Nephron progenitor cell (in vitro differentiated cells): ENCODE results near the gene ANAPC16.

Experiments used
- DNase-seq: peaks from one replicate; pipeline ENCODE4 v3.0.0; 2021
- H3K27ac Mint-ChIP-seq: 2 replicates; pipeline ENCODE4 v1.8.0; 2021; ENCODE audit warnings: mild to moderate bottlenecking, moderate library complexity, mixed read lengths
- H3K27me3 Mint-ChIP-seq: 2 replicates; pipeline ENCODE4 v1.8.0; 2021; ENCODE audit warnings: mild to moderate bottlenecking, low read depth, mixed read lengths; ENCODE audit not compliant: poor library complexity
- H3K36me3 Mint-ChIP-seq: 2 replicates; pipeline ENCODE4 v1.8.0; 2021; ENCODE audit warnings: low read depth, mixed read lengths
- H3K4me1 Mint-ChIP-seq: 2 replicates; pipeline ENCODE4 v1.8.0; 2021; ENCODE audit warnings: mixed read lengths
- H3K4me3 Mint-ChIP-seq: 2 replicates; pipeline ENCODE4 v1.8.0; 2021; ENCODE audit warnings: mild to moderate bottlenecking, moderate library complexity, mixed read lengths
- H3K9me3 Mint-ChIP-seq: 2 replicates; pipeline ENCODE4 v1.8.0; 2021; ENCODE audit warnings: mild to moderate bottlenecking, moderate library complexity, mixed read lengths
- TF ChIP-seq, protein P1 (sequence below): fragments of 200-600 bp; sonication (generic); IDR thresholded peaks from 2 replicates; pipeline ENCODE4 v1.5.0; 2021; ENCODE audit warnings: antibody characterized with exemption

Gene ANAPC16

DNA sequence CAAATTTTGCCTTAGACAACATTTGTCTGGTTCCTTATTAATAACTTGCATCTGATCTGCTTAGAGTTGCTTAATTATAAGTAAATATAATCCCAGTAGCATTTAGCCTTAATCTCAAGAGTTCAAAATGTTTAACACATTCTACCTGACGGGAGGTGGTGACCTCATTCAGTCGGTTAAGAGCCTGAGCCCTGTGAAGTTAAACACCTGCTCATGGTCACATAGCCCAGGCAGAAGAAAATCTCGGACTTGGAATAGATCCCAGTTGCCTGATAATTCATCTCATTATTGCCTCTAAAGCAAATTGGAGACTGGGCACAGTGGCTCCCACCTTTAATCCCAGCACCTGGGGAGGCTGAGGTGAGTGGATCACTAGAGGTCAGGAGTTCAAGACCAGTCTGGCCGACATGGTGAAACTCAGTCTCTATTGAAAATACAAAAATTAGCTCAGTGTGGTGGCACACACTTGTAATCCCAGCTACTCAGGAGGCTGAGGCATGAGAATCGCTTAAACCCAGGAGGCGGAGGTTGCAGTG is 18.8 kb downstream of the ANAPC16 start:
- peaks cover 14% of the 10 kb centered on the region for H3K4me1 Mint-ChIP-seq
- no peak overlapping the region for H3K4me3 Mint-ChIP-seq
- DNase-seq: no peak
- H3K27me3 Mint-ChIP-seq: peaks cover 5% of the 10 kb centered on the region
- H3K27ac Mint-ChIP-seq: no peak overlapping the region
- H3K9me3 Mint-ChIP-seq: no peaks in the 10 kb centered on the region
- H3K36me3 Mint-ChIP-seq: peaks cover 57% of the 10 kb centered on the region
- TF ChIP-seq, protein P1, sequence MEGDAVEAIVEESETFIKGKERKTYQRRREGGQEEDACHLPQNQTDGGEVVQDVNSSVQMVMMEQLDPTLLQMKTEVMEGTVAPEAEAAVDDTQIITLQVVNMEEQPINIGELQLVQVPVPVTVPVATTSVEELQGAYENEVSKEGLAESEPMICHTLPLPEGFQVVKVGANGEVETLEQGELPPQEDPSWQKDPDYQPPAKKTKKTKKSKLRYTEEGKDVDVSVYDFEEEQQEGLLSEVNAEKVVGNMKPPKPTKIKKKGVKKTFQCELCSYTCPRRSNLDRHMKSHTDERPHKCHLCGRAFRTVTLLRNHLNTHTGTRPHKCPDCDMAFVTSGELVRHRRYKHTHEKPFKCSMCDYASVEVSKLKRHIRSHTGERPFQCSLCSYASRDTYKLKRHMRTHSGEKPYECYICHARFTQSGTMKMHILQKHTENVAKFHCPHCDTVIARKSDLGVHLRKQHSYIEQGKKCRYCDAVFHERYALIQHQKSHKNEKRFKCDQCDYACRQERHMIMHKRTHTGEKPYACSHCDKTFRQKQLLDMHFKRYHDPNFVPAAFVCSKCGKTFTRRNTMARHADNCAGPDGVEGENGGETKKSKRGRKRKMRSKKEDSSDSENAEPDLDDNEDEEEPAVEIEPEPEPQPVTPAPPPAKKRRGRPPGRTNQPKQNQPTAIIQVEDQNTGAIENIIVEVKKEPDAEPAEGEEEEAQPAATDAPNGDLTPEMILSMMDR: no peak

DNA sequence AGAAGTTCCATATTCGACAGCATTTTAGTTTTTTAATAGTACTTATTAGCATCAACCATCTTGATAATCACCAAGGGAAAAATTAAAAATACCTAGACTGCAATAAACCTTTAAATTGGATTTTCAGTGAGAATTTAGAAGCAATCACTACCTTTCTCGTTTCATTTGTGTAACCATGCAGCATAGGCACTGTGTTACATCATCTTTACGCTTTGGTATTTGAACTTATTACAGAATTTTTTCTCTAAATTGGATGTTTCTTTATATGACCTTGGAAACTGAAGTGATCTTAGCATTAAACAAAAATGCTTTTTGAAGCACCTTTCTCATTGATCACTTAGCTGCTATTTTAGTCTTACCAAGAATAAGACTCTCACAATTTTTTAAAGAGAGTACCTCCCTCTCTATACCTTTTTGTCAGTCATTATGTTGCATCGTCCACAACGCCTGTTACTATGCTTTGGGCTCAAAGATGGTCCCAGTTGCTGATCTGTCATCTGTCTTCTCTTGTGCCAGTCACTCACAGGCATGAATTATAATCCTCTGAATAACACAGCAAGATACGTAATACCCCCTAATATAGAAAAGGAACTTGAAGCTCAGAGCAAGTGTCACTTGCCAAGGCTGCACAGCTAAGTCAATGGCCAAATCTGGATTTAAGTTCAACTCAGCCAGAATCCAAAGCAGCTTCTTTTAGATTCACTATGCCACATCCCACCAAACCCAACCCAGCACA is 19.9 kb downstream of the ANAPC16 start:
- TF ChIP-seq, protein P1: no peak
- no peaks in the 10 kb centered on the region for H3K9me3 Mint-ChIP-seq

DNA sequence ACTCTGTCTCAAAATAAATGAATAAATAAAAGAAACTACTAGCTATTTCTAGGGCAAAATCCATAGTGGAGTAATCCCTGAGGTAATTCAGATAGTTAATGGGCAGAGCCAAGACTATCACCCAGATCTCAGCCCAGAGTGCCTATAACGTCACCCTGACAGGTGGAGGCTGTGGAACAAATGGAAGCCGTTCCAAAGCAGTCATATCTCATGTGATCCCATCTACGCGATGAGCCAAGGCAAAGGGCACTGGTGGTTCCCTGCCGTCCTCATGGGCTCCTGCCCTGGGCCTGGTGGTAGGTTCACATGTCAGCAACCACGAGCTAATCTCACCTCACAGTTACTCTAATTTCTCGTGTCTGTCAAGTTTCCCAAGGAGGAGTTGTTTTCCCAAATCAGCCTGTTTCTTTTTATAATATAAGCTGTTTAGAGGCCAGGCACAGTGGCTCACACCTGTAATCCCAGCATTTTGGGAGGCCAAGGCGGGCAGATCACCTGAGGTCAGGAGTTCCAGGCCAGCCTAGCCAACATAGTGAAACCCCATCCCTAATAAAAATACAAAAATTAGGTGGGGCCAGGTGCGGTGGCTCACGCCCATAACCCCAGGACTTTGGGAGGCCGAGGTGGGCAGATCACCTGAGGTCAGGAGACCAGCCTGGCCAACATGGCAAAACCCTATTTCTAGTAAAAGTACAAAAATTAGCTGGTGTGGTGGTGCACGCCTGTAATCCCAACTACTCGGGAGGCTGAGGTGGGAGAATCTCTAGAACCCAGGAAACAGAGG is 22.8 kb downstream of the ANAPC16 start:
- Mint-ChIP-seq H3K27me3 (peaks cover 9% of the 10 kb centered on the region), H3K27ac (no peak overlapping the region), H3K4me3 (no peak overlapping the region)

More for the DNA sequence above, 19.9 kb downstream of the ANAPC16 start:
- Mint-ChIP-seq H3K36me3 (peaks cover 46% of the 10 kb centered on the region), H3K27ac (peak overlapping the region; percentile 43), H3K4me1 (peaks cover 11% of the 10 kb centered on the region), H3K4me3 (no peak overlapping the region), H3K27me3 (peaks cover 5% of the 10 kb centered on the region)
- no peak for DNase-seq

DNA sequence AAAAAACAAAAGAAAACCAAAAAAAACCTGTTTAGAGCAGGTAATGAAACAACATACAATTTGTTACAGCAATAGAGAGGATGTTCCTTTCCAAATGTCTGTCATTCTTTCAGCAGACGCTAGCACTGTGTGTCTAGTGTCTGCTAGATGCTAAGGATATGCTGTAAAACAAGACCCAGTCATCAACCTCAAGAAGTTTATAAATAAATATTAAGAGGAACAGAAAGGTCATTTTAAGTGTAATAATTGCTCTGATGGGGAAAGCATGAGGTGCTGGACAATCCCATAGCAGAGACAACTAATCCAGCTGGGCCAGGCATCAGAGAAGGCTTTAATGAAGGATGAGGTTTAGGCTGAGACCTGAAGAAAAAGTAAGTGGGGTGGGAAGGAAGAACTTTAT is 23.6 kb downstream of the ANAPC16 start:
- DNase-seq: no peak
- TF ChIP-seq, protein P1: no peak
- peaks cover 13% of the 10 kb centered on the region for H3K27me3 Mint-ChIP-seq
- H3K4me3 Mint-ChIP-seq: no peak overlapping the region
- H3K36me3 Mint-ChIP-seq: peaks cover 30% of the 10 kb centered on the region
- H3K9me3 Mint-ChIP-seq: no peaks in the 10 kb centered on the region
- H3K27ac Mint-ChIP-seq: peak overlapping the region; percentile 79
- H3K4me1 Mint-ChIP-seq: peaks cover 43% of the 10 kb centered on the region

More for the DNA sequence above, 22.8 kb downstream of the ANAPC16 start:
- peaks cover 35% of the 10 kb centered on the region for H3K36me3 Mint-ChIP-seq
- DNase-seq: no peak
- peaks cover 35% of the 10 kb centered on the region for H3K4me1 Mint-ChIP-seq
- no peaks in the 10 kb centered on the region for H3K9me3 Mint-ChIP-seq
- TF ChIP-seq, protein P1: no peak

DNA sequence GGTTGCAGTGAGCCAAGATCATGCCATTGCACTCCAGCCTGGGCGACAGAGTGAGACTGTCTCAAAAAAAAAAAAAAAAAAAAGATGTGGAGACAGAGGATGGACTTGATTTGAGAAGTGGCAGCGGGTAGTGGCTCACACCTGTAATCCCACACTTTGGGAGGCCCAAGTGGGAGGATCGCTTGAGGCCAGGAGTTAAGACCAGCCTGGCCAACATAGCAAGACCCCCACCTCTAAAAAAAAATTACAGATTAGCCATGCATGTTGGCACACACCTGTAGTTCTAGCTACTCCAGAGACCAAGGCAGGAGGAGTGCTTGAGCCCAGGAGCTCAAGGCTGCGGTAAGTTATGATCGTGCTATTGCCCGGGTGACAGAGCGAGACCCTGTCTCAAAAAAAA is 24.6 kb downstream of the ANAPC16 start:
- TF ChIP-seq, protein P1: no peak
- Mint-ChIP-seq H3K4me1 (peaks cover 53% of the 10 kb centered on the region), H3K9me3 (no peaks in the 10 kb centered on the region), H3K27ac (no peak overlapping the region), H3K36me3 (peaks cover 22% of the 10 kb centered on the region), H3K27me3 (peaks cover 13% of the 10 kb centered on the region), H3K4me3 (no peak overlapping the region)
- DNase-seq: no peak
